HG02938 (cell line): ENCODE data around the gene TBCEL.
"Not testable (repeated sequence)": the region's sequence is repeated elsewhere in the genome, so short reads cannot be mapped to it uniquely, and the experiment has no call there.

Experiments used
- ATAC-seq: cut with Tn5 transposase; IDR thresholded peaks from one replicate; pipeline ENCODE4 v1.9.1; 2021; ENCODE audit warnings: mild to moderate bottlenecking, moderate library complexity; ENCODE audit not compliant: unreplicated experiment

TBCEL gene

DNA sequence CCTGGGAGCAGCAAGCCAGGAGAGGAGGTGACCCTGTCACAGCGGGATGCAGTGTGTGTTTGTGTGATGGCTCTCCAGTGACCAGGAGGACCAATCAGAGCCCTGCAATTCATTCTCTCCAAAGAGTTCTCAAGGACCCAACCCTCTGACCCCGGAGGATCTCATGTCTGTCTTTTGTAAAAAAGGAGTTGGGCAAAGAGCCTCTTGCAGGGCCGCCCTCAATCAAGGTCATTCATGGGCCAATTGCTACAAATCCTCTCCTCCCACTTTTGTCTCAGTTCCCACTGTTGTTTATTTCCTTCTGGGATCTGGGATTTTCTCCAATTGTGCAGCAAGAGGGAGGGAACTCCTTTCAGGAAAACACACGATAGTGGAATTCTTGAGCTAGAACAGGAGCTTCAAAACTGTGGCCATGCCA lies 81.2 kb downstream of the TBCEL start:
- ATAC-seq = no peak

DNA sequence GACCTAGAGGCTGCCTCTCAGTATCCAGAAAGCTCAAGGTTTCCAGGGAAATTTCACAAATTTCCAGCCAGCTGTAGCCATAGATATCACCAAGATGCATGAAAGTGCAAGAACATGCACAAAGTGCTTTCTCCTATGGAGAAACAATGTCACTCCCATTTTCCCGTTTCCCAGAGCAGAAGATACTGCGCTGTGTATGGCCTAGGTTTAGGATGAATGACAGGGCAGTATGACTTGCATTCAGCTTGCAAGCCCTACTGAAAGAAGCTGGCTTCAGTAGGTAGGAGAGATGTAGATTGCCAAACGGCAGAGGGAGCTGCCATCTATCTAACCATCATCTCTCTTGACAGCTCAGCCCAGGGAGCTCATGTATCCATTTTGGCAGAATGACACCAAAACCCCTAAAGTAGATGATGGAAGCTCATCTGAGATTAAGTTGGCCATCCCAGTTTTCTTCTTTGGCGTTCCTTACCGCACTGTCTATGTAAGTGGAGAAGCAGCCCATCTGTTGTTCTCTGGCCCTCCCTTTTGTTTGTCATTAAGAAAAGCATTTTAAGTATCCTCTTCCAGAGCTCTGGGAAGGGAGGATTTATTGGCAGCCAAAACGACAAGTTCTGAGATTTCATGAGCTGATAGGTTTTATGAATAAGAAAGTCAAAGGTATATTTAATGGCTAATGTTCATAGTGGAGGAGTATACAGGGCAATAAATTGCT lies 81.7 kb downstream of the TBCEL start:
- ATAC-seq = no peak

DNA sequence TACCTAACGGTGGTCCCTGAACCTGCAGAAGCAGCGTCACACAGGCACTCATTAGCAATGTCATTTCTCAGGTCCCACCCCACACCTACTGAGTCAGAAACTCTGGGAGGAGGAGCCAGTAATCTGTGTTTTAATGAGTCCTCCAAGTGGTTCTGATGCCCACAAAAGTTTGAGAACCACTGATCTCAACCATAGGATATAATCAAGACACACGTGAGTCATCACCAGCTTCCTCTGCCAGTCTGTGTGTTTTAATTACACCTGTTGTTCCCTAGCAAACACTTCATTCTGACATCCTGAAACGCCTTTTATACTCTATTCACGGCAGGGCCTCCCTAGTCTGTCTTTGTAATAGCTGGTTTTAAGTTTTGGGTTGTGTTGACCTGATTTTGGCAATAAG lies 82.9 kb downstream of the TBCEL start:
- ATAC-seq = no peak

DNA sequence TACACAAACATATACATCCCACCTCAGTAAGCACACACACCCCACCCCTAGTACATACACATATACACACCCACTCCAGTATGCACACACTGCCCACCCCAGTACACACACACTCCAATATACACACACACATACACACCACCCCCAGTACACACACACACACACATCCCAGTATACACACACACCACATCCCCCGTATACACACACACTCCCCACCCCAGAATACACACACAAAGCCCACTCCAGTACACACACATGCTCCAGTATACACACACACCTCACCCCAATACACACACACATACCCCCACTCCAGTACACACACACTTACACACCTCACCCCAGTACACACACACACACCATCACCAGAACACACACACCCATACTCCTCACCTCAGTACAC lies 84.5 kb downstream of the TBCEL start:
- no peak for ATAC-seq

DNA sequence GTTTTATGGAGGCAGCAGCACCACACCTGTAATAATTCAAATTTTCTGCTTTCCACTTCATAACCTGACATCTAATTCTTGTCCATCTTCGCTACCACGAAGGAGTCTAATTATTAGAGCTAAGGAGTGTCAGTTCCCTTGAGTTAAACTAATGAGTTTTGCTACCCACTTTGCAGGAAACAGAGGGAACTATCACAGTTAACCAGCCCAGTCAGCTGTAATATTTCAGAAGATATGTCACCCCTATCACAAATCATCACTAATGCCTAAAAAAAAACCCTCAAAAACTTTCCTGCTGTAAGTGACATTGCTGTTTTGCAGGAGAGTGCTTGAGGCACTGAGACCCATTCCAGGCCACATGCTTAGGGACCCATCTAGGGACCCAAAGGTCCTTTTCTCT lies 85.6 kb downstream of the TBCEL start:
- ATAC-seq = no peak

DNA sequence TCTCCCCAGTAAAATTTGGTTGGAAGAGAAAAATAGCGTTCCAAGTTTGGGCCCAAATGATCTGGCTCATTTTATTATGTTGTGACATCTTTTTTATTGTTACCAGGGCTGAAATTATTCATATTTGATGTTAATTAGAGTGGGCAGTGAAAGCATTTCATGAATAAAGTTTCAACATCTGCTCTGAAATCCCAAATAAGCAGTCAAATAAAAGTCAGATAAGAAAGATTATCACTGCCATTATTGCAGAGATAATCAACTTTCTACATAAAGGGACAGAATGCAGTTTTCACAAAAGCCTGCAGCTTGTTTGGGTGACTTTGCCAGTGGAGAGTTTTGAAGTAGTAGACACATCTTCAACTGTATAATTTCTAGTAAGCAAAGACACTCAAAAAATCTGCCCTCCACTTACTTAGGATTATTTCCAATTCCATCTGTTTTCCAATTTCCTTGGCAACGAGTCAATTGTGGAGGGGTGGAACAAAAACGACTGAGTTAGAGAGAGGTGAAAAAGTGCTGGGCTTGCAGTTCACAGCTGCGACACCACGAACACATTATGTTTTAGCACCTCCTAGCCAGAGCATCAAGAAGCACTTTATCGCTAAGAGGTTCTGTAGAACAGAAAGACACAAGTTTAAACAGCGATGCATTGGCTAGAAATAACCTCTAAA lies 86.1 kb downstream of the TBCEL start:
- no peak for ATAC-seq

DNA sequence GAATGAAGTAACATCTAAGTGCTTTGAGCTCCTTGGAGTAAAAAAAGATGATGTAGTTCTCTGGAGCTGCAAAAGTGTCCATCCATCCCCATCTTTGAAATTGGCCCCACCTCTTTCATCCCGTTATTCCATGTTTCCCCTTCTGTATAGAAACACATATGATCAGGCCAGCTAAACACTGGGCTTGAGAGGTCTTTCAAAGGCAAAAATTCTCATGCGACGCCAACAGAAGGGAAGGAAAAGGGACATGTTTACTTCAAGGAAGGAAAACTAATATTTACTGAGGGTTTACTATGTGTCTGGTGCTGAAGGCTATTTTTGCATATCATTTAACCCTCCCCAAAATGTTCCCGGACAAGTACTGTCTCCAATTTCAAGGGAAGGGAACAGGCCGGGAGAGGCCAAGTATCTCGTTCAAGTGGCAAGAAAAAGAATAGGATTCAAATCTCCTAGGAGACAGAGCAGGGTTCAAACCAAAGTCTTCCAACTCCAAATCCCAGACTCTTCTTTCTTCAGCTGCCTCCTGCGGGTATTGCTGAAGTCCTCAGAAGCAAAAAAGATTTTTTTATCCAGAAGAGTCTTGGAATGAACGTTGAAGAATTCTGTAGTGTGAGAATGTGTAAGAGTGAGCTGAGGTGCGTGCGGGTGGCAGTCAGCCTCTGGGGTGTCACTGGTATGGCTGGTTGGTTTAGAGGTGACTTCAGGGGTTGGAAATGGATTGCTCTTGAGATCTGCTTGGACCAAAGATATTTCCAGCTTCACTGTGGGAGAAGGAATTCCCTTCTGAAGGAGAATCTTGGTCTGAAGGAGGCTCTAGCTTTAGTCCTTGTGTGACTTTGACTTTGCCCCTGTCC lies 87.2 kb downstream of the TBCEL start:
- ATAC-seq = no peak

DNA sequence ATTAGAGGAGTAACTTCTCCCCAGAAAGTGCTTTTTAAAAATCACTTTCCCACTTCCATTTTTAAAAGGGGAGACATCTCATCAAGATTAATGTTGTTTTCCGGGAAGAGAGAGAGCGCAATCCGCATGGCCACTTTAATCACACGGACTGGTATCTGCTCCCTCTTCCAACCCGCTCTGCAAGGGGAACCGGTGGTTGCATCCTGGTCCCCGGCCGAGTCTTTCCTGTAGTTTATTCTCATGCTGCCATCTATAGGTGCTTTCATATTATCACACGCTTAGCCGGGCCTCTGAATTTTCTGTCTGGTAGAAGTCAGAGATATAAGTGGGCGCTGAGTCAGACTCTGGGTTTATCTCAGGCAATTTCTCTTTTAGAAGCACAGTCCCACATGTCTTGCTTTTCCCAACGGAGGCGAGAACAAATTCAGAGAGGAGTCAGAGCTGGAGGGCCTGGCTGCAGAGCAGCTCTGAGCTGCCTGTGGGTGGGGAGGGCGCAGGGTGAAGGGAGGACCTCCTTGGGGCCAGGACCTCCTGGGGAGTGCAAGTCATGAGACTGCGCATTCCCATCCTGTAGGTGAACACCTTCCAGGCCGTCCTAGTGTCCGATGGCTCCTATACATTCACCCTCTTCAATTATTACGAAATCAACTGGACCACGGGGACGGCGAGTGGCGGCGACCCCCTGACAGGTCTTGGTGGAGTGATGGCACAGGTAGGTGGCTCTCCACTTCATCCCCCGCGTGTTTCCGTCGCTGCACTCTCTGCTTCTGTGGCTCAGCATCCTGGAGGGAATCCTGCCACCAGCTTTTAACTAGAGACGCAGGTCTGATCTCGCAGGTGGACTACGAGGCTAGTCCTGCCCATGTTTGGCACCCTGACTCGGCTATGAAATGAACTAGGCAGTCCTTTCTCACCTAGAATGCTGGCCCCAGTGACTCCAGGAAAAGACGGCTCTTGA lies 88.9 kb downstream of the TBCEL start:
- ATAC-seq = no peak

DNA sequence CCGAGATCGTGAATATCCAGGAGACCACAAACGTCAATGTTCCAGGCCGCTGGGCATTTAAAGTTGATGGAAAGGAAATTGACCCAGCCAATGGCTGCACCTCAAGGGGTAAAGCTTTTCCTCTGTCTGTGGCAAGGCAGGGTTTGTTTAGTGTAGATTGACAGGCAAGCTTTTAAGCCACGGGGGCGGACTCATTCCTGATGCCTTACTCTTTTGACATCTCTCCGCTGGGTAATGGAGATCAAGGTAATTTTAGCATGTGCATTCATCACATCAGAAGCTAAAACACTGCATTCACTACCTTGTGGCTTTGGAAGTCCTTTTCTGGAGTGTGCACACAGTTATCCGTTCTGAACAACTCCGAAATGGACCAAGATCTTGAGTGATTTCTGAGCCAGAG lies 89.7 kb downstream of the TBCEL start:
- no peak for ATAC-seq

DNA sequence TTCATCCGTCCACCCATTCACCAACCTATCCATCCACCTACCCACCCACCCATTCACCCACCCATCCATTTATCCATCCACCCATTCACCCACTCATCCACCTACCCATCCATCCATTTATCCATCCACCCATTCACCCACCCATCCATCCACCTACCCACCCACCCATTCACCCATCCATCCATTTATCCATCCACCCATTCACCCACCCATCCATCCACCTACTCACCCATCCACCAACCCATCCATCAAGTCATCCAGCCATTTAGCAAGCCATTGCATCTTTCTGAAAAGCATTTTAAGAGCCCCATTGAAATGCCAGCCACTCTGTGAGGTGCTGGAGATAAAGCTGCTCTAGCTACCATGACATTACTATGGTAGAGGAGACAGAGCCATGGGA lies 91.1 kb downstream of the TBCEL start:
- ATAC-seq = not testable (repeated sequence)

DNA sequence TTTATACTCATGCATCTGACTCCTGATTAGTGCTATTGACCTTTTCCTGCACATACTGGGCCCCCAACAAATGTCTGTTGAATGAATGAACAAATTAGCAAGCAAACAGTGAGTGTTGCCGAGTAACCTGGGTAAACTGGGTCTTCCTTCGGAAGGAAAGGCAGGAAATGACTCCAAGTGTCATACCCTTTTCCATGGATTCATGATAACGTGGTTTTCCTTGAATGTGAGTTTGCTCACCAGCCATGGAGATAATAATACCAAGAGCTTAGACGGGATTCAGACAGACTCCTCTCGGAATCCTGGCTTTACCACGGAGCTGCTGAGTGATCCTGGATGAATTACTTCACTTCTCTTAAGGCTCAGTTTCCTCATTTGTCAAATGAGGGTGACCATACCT lies 93.9 kb downstream of the TBCEL start:
- ATAC-seq = no peak

DNA sequence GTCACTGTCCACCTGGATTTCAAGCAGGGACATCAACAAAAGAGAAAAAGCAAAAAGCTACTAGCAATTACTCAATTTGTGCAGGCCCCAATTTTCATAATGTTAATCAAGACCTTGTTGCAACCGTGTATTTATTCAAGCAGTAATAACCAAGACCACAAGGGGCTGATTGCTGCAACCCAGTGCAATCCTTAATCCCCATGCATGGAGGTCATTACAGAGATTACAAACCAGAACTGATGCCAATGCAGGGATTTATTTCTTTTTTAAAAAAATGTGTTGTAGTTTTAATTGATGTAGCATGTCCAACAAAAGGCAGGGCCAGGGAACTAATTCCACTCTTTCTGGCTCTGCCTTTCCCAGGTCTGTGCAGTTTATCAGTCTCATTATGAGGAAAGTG lies 95.5 kb downstream of the TBCEL start:
- no peak for ATAC-seq

DNA sequence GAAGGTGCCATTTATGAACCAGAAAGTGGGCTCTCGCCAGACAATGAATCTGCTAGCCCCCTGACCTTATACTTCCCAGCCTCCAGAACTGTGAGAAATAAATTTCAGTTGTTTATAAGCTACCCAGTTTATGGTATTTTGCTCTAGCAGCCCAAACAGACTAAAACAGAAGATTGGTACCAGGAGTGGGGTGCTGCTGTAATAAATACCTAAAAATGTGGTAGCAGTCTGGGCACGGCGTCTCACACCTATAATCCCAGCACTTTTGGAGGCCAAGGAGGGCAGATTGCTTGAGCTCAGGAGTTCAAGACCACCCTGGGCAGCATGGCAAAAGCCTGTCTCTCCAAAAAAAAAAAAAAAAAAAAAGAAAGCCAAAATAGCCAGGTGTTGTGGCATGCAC lies 98.4 kb downstream of the TBCEL start:
- no peak for ATAC-seq

DNA sequence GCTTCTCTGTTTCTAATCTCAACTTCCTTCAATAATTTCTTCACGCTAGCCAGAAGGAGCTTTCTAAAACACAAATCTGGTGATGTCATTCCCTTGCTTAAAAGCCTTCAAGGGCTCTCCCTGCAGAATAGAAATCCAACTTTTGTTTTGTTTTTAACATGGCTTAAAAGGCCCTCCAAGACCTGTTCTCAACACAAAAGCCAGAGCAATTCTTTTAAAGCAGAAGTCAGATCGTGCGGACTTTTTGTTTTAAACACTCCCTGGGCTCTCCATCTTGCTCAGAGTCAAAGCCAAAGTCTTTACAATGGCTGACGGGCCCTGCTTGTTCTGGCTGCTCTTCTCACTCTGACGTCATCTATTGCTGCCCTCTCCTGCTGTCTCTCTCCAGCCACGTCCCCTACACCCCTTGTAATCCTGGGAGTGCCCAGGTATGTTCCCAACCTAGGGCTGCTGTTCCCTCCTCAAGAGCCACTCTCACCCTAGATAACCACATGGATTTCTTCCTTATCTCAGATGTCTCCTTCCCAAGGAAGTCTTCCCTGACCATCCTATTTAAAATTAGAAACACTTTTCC lies 99.7 kb downstream of the TBCEL start:
- ATAC-seq = no peak

DNA sequence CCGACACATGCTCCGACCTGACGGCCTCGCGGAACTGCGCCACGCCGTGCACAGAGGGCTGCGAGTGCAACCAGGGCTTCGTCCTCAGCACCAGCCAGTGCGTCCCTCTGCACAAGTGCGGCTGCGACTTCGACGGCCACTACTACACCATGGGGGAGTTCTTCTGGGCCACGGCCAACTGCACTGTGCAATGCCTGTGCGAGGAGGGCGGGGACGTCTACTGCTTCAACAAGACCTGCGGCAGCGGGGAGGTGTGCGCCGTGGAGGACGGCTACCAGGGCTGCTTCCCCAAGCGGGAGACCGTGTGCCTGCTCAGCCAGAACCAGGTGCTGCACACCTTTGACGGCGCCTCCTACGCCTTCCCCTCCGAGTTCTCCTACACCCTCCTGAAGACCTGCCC lies 103.9 kb downstream of the TBCEL start:
- ATAC-seq = no peak

DNA sequence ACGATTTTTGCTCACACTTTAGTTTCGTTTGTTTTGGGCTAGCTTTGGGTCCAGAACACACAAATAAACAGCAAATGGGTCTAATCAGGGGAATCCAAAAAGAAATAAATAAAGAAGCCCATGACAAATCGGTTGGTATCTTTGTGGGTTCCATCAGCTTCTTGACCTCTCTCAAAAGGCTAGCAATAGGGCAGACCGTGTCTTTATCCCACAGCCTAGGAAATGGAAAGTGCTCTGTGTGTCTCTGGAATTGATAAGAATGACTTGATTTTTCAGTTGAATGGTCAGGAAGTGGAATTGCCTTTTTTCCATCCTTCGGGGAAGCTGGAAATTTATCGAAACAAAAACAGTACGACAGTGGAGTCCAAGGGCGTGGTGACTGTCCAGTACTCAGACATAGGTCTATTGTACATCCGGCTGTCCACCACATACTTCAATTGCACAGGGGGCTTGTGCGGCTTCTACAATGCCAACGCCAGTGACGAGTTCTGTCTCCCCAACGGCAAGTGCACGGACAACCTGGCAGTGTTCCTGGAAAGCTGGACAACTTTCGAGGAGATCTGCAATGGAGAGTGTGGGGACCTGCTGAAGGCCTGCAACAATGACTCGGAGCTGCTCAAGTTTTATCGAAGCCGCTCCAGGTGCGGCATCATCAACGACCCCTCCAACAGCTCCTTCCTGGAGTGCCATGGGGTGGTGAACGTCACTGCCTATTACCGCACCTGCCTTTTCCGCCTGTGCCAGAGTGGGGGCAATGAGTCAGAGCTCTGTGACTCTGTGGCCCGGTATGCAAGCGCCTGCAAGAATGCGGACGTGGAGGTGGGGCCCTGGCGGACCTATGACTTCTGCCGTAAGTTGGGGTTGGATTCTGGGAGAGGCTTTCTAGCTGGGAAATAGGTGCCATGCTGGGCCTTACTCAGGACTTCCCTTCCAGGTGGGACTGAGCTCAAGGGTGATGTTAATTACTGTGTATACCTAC lies 105.7 kb downstream of the TBCEL start:
- ATAC-seq = no peak

DNA sequence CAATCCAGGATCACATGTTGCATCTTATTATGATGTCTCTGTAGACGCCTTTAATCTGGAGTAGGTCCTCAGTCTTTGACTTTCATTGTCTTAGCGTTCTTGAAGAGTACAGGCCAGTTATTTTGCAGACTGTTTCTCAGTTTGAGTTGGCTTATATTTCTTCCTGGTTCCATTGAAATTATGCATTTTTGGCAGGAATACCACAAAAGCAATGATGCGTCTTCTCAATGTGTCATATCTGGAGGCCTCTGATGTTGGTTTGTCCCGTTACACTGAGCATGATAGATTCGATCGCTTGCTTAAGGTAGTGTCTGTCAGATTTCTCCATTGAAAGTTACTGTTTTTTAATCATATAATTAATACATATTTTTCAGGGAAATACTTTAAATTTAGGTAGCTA lies 107.8 kb downstream of the TBCEL start:
- no peak for ATAC-seq

DNA sequence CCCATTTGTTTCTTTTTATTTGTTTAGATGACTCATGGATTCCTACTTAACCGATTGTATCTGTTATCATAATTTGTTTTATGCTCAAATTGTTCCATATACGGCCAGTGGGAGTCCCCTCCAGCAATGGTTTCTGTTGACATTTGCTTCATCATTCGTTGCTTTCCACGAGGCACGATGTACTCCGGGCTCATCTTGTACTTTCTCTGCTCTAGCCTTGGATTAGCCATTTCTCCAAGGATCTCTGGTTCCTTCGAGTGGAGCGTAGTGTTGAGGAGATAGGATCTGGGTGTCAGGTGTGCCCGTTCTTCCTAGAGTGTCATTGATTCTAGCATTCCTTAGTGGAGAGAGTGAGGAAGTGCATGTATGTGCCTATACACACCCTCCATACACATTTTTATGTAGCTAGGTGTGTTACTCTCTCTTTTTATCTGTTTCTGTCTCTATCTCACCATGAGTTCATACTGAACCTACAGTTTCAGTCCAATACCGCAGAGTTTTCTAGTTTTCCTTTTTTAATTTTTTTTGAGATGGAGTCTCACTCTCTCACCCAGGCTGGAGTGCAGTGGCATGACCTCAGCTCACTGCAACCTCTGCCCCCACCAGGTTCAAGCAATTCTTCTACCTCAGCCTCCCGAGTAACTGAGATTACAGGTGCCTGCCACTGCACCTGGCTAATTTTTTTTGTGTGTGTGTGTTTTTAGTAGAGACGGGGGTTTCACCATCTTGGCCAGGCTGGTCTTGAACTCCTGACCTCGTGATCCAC lies 108.5 kb downstream of the TBCEL start:
- no peak for ATAC-seq
